GM23248 (cell line): ENCODE results near the gene ST6GAL2.

ENCODE experiments used
- EZH2 ChIP-seq: fragments of 200-600 bp; sonication (generic); IDR thresholded peaks from 2 replicates; pipeline ENCODE4 v1.6.1; 2018; ENCODE audit warnings: antibody characterized with exemption, mild to moderate bottlenecking; ENCODE audit not compliant: insufficient read depth, poor library complexity, severe bottlenecking
- EZH2phosphoT487 ChIP-seq: fragments of 200-600 bp; sonication (generic); IDR thresholded peaks from 2 replicates; pipeline ENCODE4 v1.6.1; 2018; ENCODE audit warnings: antibody characterized with exemption, moderate library complexity, mild to moderate bottlenecking, low read depth; ENCODE audit not compliant: insufficient read depth

- TF ChIP-seq EZH2phosphoT487 (no peak), EZH2 (no peak)
Observed at GRCh38 chr2:106840818-106841217, 45.1 kb downstream of the ST6GAL2 start.
